OCI-LY3 (cell line): ENCODE data around the gene ITGBL1.

Experiments
- H2AFZ ChIP-seq: fragments of 200-600, 300-600 bp; shearing (Covaris generic); 2 replicates; pipeline ENCODE4 v1.6.0; 2014; ENCODE audit warnings: antibody characterized with exemption, low read depth, low read length
- H3K27ac ChIP-seq: fragments of 200-600, 300-600 bp; sonication (generic); 2 replicates; pipeline ENCODE4 v1.5.1; 2014; ENCODE audit warnings: mild to moderate bottlenecking, low read length, moderate library complexity, mixed read lengths
- H3K27me3 ChIP-seq: fragments of 200-600, 300-600 bp; sonication (generic); 2 replicates; pipeline ENCODE4 v1.6.1; 2014; ENCODE audit warnings: low read depth, low read length, mixed read lengths
- H3K36me3 ChIP-seq: fragments of 200-600, 300-600 bp; sonication (generic); replicated peaks from 2 replicates; pipeline ENCODE3; 2014; ENCODE audit warnings: low read depth, low read length, mixed read lengths
- H3K4me1 ChIP-seq: fragments of 300-600, 200-600 bp; sonication (generic); 2 replicates; pipeline ENCODE4 v1.6.1; 2014; ENCODE audit warnings: low read length, mixed read lengths
- H3K4me2 ChIP-seq: fragments of 200-600, 300-600 bp; sonication (generic); 2 replicates; pipeline ENCODE4 v1.6.1; 2014; ENCODE audit warnings: low read length, mixed read lengths
- H3K4me3 ChIP-seq: fragments of 300-600, 200-600 bp; sonication (generic); 2 replicates; pipeline ENCODE4 v1.5.1; 2014; ENCODE audit warnings: antibody characterized with exemption, mild to moderate bottlenecking, low read length, moderate library complexity
- H3K79me2 ChIP-seq: fragments of 300-600, 200-600 bp; shearing (Covaris generic); 2 replicates; pipeline ENCODE4 v1.6.1; 2014; ENCODE audit warnings: mild to moderate bottlenecking, low read length, mixed read lengths
- H3K9ac ChIP-seq: fragments of 300-600, 200-600 bp; shearing (Covaris generic); 2 replicates; pipeline ENCODE4 v1.6.0; 2014; ENCODE audit warnings: mild to moderate bottlenecking, low read length, moderate library complexity
- H3K9me3 ChIP-seq: fragments of 200-600, 300-600 bp; shearing (Covaris generic); 2 replicates; pipeline ENCODE4 v1.6.1; 2014; ENCODE audit warnings: low read length, mixed read lengths; ENCODE audit not compliant: insufficient read depth
- H4K20me1 ChIP-seq: fragments of 200-600, 300-600 bp; sonication (generic); 2 replicates; pipeline ENCODE4 v1.6.1; 2016; ENCODE audit warnings: low read length, mixed read lengths; ENCODE audit not compliant: insufficient read depth
- CTCF ChIP-seq: fragments of 200-600, 300-600 bp; sonication (generic); IDR thresholded peaks from 2 replicates; pipeline ENCODE4 v1.5.1; 2014; ENCODE audit warnings: antibody characterized with exemption, low read length, low read depth
- EZH2phosphoT487 ChIP-seq: fragments of 200-600 bp; shearing (Covaris generic); IDR thresholded peaks from 2 replicates; pipeline ENCODE4 v1.6.1; 2018; ENCODE audit warnings: antibody characterized with exemption, mixed run types, low read depth

ITGBL1 gene

GRCh38 chr13:101614491-101614890 is 162.0 kb downstream of the ITGBL1 start:
- no peaks in the 10 kb centered on the region for H3K79me2 ChIP-seq
- no peaks in the 10 kb centered on the region for H3K36me3 ChIP-seq
- peaks cover 55% of the 10 kb centered on the region for H3K27me3 ChIP-seq
- H2AFZ ChIP-seq, result no peak overlapping the region
- no peaks in the 10 kb centered on the region for H4K20me1 ChIP-seq
- H3K27ac ChIP-seq, result no peak overlapping the region
- no peak overlapping the region for H3K9ac ChIP-seq
- TF ChIP-seq EZH2phosphoT487 (no peak), CTCF (no peak)
- no peak overlapping the region for H3K4me3 ChIP-seq
- H3K9me3 ChIP-seq, result no peaks in the 10 kb centered on the region
- H3K4me2 ChIP-seq, result no peak overlapping the region
- H3K4me1 ChIP-seq, result no peaks in the 10 kb centered on the region

- Histone ChIP-seq H2AFZ (no peak overlapping the region), H3K79me2 (no peaks in the 10 kb centered on the region), H3K9me3 (no peaks in the 10 kb centered on the region), H4K20me1 (no peaks in the 10 kb centered on the region), H3K27ac (no peak overlapping the region), H3K4me2 (no peak overlapping the region), H3K27me3 (peaks cover 65% of the 10 kb centered on the region), H3K4me3 (no peak overlapping the region), H3K9ac (no peak overlapping the region), H3K4me1 (peaks cover 3% of the 10 kb centered on the region), H3K36me3 (no peaks in the 10 kb centered on the region)
- no peak for TF ChIP-seq CTCF
These were observed 166.1 kb downstream of the ITGBL1 start for GRCh38 chr13:101618440-101619187.

GRCh38 chr13:101621099-101621498 is 168.6 kb downstream of the ITGBL1 start:
- TF ChIP-seq CTCF (no peak), EZH2phosphoT487 (no peak)

GRCh38 chr13:101623470-101624209 is 171.2 kb downstream of the ITGBL1 start:
- Histone ChIP-seq H2AFZ (no peak overlapping the region), H3K27me3 (peaks cover 69% of the 10 kb centered on the region), H3K4me3 (peak overlapping the region; percentile 34), H3K9ac (no peak overlapping the region), H4K20me1 (peaks cover 3% of the 10 kb centered on the region; the same call in 1 of the 2 replicates), H3K27ac (no peak overlapping the region), H3K4me1 (peaks cover 37% of the 10 kb centered on the region), H3K36me3 (no peaks in the 10 kb centered on the region), H3K9me3 (no peaks in the 10 kb centered on the region), H3K79me2 (no peaks in the 10 kb centered on the region), H3K4me2 (peak overlapping the region; percentile 57)
- TF ChIP-seq CTCF (no peak), EZH2phosphoT487 (no peak)

More at GRCh38 chr13:101621099-101621498, 168.6 kb downstream of the ITGBL1 start:
- H4K20me1 ChIP-seq, result 0 out of 2 replicates have a peak, but pooled peaks cover 3% of the 10 kb centered on the region
- H3K9ac ChIP-seq, result no peak overlapping the region
- H3K9me3 ChIP-seq, result no peaks in the 10 kb centered on the region
- no peak overlapping the region for H3K4me3 ChIP-seq
- no peak overlapping the region for H2AFZ ChIP-seq
- no peaks in the 10 kb centered on the region for H3K79me2 ChIP-seq
- H3K27ac ChIP-seq, result no peak overlapping the region
- H3K36me3 ChIP-seq, result no peaks in the 10 kb centered on the region
- H3K27me3 ChIP-seq, result peaks cover 72% of the 10 kb centered on the region
- no peak overlapping the region for H3K4me2 ChIP-seq
- peaks cover 19% of the 10 kb centered on the region for H3K4me1 ChIP-seq
